C4-2B (cell line): ENCODE data around the gene ZNF440.

Source experiments
- H3K27ac ChIP-seq: fragments of 450-650 bp; 2 replicates; pipeline ENCODE4 v1.5.1; 2017
- ZFX ChIP-seq: fragments of 450-650 bp; IDR thresholded peaks from 2 replicates; pipeline ENCODE4 v1.6.1; 2017
- TF ChIP-seq, protein P1 (sequence below): fragments of 450-650 bp; conservative IDR thresholded peaks from 2 replicates; pipeline ENCODE4 v1.5.1; 2017; ENCODE audit warnings: mild to moderate bottlenecking

The ZNF440 gene

DNA sequence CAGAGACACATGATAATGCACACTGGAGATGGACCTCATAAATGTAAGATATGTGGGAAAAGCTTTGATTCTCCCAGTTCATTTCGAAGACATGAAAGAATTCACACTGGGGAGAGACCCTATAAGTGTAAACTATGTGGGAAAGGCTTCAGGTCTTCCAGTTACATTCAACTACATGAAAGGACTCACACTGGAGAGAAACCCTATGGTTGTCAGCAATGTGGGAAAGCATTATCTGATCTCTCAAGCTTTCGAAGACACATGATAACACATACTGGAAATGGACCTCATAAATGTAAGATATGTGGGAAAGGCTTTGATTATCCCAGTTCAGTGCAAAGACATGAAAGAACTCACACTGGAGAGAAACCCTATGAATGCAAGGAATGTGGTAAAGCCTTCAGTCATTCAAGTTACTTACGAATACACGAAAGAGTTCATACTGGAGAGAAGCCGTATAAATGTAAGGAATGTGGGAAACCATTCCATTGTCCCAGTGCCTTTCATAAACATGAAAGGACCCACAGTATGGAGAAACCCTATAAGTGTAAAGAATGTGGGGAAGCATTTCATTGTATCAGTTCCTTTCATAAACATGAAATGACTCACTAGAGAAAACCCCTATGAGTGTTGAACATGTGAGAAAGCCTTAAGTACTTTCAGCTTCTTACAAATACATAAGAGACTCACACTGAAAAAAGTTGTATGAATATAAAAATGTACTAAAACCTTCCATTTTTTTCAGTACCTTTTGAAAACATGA lies 32.6 kb upstream of the ZNF440 start:
- no peak for TF ChIP-seq ZFX
- TF ChIP-seq, protein P1, sequence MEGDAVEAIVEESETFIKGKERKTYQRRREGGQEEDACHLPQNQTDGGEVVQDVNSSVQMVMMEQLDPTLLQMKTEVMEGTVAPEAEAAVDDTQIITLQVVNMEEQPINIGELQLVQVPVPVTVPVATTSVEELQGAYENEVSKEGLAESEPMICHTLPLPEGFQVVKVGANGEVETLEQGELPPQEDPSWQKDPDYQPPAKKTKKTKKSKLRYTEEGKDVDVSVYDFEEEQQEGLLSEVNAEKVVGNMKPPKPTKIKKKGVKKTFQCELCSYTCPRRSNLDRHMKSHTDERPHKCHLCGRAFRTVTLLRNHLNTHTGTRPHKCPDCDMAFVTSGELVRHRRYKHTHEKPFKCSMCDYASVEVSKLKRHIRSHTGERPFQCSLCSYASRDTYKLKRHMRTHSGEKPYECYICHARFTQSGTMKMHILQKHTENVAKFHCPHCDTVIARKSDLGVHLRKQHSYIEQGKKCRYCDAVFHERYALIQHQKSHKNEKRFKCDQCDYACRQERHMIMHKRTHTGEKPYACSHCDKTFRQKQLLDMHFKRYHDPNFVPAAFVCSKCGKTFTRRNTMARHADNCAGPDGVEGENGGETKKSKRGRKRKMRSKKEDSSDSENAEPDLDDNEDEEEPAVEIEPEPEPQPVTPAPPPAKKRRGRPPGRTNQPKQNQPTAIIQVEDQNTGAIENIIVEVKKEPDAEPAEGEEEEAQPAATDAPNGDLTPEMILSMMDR: no peak
- no peak overlapping the region for H3K27ac ChIP-seq

GRCh38 chr19:11783767-11784166 lies 30.3 kb upstream of the ZNF440 start:
- H3K27ac ChIP-seq: no peak overlapping the region

GRCh38 chr19:11784356-11784755 lies 29.7 kb upstream of the ZNF440 start:
- TF ChIP-seq ZFX: no peak
- TF ChIP-seq, protein P1: no peak
- no peak overlapping the region for H3K27ac ChIP-seq

More at GRCh38 chr19:11783767-11784166, 30.3 kb upstream of the ZNF440 start:
- TF ChIP-seq, protein P1: no peak
- no peak for TF ChIP-seq ZFX

DNA sequence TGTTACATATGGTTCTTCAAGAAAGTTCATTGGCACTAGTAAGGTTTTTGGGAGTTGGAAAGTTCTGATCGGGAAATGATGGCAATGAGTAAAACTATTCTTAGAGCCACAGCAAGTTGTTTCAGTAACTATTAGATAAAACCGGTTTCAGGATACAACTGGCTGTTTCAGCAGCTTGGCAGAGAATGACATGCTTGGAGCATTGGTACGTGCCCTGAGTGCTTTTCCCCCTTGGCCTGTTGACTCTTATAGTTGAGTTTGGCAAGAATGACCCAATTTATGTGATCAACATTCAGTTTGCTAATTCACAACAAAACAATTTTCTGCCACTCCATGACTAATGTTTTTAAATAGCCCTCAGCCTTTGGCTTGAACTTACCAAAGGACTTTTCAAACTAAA lies 26.5 kb upstream of the ZNF440 start:
- no peak for TF ChIP-seq ZFX
- TF ChIP-seq, protein P1: no peak
- no peak overlapping the region for H3K27ac ChIP-seq

- no peak overlapping the region for H3K27ac ChIP-seq
- TF ChIP-seq, protein P1: no peak
- TF ChIP-seq ZFX: no peak
Measured at GRCh38 chr19:11792942-11793341, 21.1 kb upstream of the ZNF440 start.

DNA sequence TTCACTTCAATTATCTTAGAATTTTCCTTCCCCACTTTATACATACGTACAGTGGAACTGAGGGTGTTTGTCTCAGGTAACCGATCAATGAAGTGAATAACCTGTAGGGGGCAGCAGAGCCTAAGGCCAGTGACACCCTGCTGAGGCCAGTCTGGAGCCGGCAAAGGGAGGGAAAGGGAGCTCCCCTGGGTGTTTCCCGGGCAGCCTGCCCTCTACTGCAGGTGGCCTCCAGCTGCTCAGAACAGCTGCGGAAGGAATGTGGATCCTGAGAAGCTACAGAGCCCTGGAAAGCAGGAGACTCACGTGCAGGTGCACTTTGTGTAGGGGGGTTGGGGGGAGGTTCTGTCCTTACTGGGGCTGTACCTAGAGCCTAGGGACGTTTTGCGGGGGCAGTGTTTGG lies 16.6 kb upstream of the ZNF440 start:
- TF ChIP-seq ZFX: no peak
- TF ChIP-seq, protein P1: peak; percentile 92
- H3K27ac ChIP-seq: no peak overlapping the region

DNA sequence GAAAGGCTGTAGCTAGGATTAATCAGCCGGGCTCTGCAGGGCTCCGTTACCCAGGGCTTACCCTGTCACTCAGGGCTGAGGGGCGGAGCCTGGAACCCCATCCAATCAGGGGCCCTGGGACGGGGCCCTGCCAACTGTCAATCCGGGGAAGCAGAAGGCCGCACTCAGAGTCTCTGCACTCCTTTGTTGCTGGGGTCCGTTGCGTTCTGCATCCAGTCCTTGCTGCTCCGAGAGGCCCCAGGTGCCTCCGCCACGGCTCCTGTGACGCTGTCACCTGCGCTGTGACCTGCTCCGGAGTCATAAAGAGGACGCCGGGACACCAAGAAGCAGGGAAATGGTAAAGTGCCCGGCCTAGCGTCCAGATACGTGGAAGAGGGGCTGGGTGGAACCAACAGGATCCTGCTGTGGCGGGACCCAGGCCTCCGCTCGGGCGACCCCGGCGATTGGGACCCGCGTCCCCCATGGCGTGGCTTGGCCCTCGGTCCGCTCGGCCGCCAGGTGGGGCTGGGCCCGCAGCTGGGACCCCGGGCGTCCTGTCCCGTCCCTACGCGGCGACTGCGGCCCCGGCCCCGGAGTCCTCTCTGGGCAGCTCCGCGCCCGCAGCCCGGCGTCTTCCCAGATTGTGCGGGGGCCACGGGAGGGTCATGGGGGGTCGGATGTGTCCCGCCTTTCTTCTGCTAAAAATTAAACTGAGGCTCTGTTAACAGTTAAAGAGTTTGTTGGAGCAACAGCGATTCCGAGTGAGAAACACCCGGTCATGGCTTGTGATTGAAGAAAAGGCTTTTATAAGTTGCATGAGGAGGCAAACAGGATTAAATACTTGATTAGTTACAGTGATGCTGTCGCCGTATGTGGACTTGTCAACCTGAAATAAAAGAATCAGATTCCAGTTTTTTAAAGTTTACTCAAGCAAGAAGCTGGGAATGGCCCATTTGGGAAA lies 15.4 kb upstream of the ZNF440 start, which contains the start of gene ZNF491:
Gene ZNF491, plus strand, starts transcription at position 133 of the 940 bp plus-strand sequence. CDS start 7,431 bp downstream, outside the sequence.
- TF ChIP-seq ZFX: no peak
- TF ChIP-seq, protein P1: no peak
- no peak within 1 kb of the TSS for H3K27ac ChIP-seq
